SK-N-SH treated with all-trans-retinoic acid at 6 μM for 48 hours (cell line): ENCODE measurements around the gene DNAH8.

ENCODE experiments used
- ARNTL ChIP-seq: fragments of 450-650 bp; formaldehyde crosslinking; IDR thresholded peaks from 2 replicates; pipeline ENCODE4 v1.5.0; 2020; ENCODE audit warnings: low read depth, mild to moderate bottlenecking, moderate library complexity, borderline replicate concordance
- BACH2 ChIP-seq: fragments of 250-450 bp; sonication (Bioruptor Pico); IDR thresholded peaks from 2 replicates; pipeline ENCODE4 v1.9.0; 2021; ENCODE audit warnings: mild to moderate bottlenecking, borderline replicate concordance
- OSR1 ChIP-seq: fragments of 250-450 bp; sonication (Bioruptor Pico); IDR thresholded peaks from 2 replicates; pipeline ENCODE4 v1.8.0; 2022; ENCODE audit warnings: moderate library complexity, mild to moderate bottlenecking, inconsistent platforms
- SNAI2 ChIP-seq: fragments of 250-450 bp; sonication (Bioruptor Pico); IDR thresholded peaks from 2 replicates; pipeline ENCODE4 v1.5.0; 2020; ENCODE audit warnings: mild to moderate bottlenecking, moderate library complexity
- ZFP3 ChIP-seq: fragments of 250-450 bp; sonication (Bioruptor Pico); IDR thresholded peaks from 2 replicates; pipeline ENCODE4 v1.5.0; 2020; ENCODE audit warnings: mild to moderate bottlenecking, moderate library complexity
- ZFP30 ChIP-seq: fragments of 450-650 bp; formaldehyde crosslinking; IDR thresholded peaks from 2 replicates; pipeline ENCODE4 v1.5.0; 2022; ENCODE audit warnings: mild to moderate bottlenecking, moderate library complexity
- TF ChIP-seq, protein P1 (sequence below): fragments of 250-450 bp; sonication (Bioruptor Pico); IDR thresholded peaks from 2 replicates; pipeline ENCODE4 v1.8.0; 2020; ENCODE audit warnings: mild to moderate bottlenecking, moderate library complexity, borderline replicate concordance

DNA sequence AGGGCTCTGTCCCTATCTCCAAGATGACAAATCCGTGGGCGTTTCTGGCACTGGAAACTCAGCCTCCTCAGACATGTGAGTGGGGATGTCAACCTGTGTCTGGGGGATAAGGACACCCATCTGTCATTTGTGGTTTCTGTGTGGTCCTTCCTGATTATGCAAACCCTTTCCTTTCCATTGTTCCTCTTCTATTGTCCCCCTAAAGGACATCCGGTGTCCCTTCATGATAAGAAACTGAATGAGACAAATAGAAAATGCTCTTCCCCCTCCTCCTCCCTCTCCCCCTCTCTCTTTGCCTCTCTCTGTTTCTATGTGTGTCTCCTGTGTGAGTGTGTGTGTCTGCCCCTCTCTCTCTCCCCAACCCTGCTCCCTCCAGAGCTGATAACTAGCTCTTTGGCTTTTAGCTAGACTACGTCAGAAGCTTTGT is 322.0 kb downstream of the DNAH8 start:
- no peak for TF ChIP-seq ZFP30 (CRISPR knock-in tag)
- TF ChIP-seq ZFP3, result no peak
- TF ChIP-seq OSR1, result no peak
- TF ChIP-seq BACH2, result no peak
- TF ChIP-seq, protein P1, sequence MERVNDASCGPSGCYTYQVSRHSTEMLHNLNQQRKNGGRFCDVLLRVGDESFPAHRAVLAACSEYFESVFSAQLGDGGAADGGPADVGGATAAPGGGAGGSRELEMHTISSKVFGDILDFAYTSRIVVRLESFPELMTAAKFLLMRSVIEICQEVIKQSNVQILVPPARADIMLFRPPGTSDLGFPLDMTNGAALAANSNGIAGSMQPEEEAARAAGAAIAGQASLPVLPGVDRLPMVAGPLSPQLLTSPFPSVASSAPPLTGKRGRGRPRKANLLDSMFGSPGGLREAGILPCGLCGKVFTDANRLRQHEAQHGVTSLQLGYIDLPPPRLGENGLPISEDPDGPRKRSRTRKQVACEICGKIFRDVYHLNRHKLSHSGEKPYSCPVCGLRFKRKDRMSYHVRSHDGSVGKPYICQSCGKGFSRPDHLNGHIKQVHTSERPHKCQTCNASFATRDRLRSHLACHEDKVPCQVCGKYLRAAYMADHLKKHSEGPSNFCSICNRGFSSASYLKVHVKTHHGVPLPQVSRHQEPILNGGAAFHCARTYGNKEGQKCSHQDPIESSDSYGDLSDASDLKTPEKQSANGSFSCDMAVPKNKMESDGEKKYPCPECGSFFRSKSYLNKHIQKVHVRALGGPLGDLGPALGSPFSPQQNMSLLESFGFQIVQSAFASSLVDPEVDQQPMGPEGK (CRISPR knock-in tag), result no peak
- TF ChIP-seq ARNTL (CRISPR knock-in tag), result no peak
- TF ChIP-seq SNAI2 (CRISPR knock-in tag), result no peak
